Right ventricle myocardium superior (tissue), 1 donor: Measurements from ENCODE around the gene SNRPD1. TPM values are rescaled to one million over a fixed set of nuclear protein-coding genes. Genes with fewer than 3 reads are reported as not detected.
"Not testable (repeated sequence)": the region's sequence is repeated elsewhere in the genome, so short reads cannot be mapped to it uniquely, and the experiment has no call there.

ENCODE experiments used
- ATAC-seq: fragments of 200-7000 bp; cut with Tn5 transposase; one replicate; pipeline ENCODE4 v1.9.1; 2020; ENCODE audit warnings: mild to moderate bottlenecking; ENCODE audit not compliant: poor library complexity
- DNase-seq: peaks from one replicate; pipeline ENCODE4 v3.0.0-alpha.2; 2020
- intact Hi-C: fragments of 100-400 bp; cut with DNase I; formaldehyde crosslinking; loops from one replicate; pipeline ENCODE4 v1.11.2; 2022
- long read RNA-seq: library from polyadenylated mRNA; unstranded; transcript quantifications from one replicate; pipeline ENCODE4 v2.0.0, GENCODE V29; 2021
- total RNA-seq: library from RNA; stranded (reverse); fragmentation: NEBNext Ultra II Directional; extraction: Animal tissue kit (Norgen Biotek cat#: 25700); gene quantifications from one replicate; pipeline ENCODE4 v1.2.1, GENCODE V29; 2021
- donor health status: DM: no; HTN: yes; CAD: no; lungs with severe emphysema.

SNRPD1 gene
- 24.7 TPM for total RNA-seq
- long read RNA-seq, full-length matches to known transcripts: 22 of 24 reads
- long read RNA-seq, partial matches to known transcripts: 0 of 24 reads
- long read RNA-seq, other reads (novel, unspliced or antisense): 2 of 24 reads

GRCh38 chr18:21612125-21613039 is at the start of gene SNRPD1:
SNRPD1 (plus strand) TSS chr18:21612314; CDS start chr18:21612430, 116 bp downstream.
- peak; percentile 94 for DNase-seq
- ATAC-seq: peak; percentile 100
- intact Hi-C loops: no loop called here

- intact Hi-C loops: no loop called here
- ATAC-seq: no peak
Observed at GRCh38 chr18:21571772-21572171, 40.3 kb upstream of the SNRPD1 start.

GRCh38 chr18:21575656-21576055 is 36.5 kb upstream of the SNRPD1 start:
- ATAC-seq (no peak), DNase-seq (no peak)
- intact Hi-C loops: no loop called here

More at GRCh38 chr18:21571772-21572171, 40.3 kb upstream of the SNRPD1 start:
- no peak for DNase-seq

- no peak for DNase-seq
Observed at GRCh38 chr18:21584391-21584790, 27.7 kb upstream of the SNRPD1 start.

GRCh38 chr18:21592361-21592760 is 19.8 kb upstream of the SNRPD1 start:
- ATAC-seq, intact Hi-C loops, DNase-seq: not testable (repeated sequence)

More at GRCh38 chr18:21584391-21584790, 27.7 kb upstream of the SNRPD1 start:
- no peak for ATAC-seq
- intact Hi-C loops: no loop called here

- ATAC-seq (no peak), DNase-seq (no peak)
- intact Hi-C loops: no loop called here
Observed at GRCh38 chr18:21593540-21594257, 18.4 kb upstream of the SNRPD1 start.

GRCh38 chr18:21597620-21598019 is 14.5 kb upstream of the SNRPD1 start:
- intact Hi-C loops: no loop called here
- ATAC-seq (no peak), DNase-seq (no peak)

- DNase-seq: no peak
- intact Hi-C loops: no loop called here
Observed at GRCh38 chr18:21598726-21599584, 13.2 kb upstream of the SNRPD1 start.

GRCh38 chr18:21599585-21600525 is 12.3 kb upstream of the SNRPD1 start:
- DNase-seq: peak; percentile 74
- intact Hi-C loops: no loop called here

More at GRCh38 chr18:21598726-21599584, 13.2 kb upstream of the SNRPD1 start:
- ATAC-seq: no peak

GRCh38 chr18:21600526-21601410 is 11.3 kb upstream of the SNRPD1 start, which contains the start of gene ESCO1:
ESCO1 (minus strand) TSS chr18:21600704; CDS start chr18:21574843, 25,861 bp downstream.
- ATAC-seq: peak; percentile 95
- intact Hi-C loops: no loop called here

More at GRCh38 chr18:21599585-21600525, 12.3 kb upstream of the SNRPD1 start:
- ATAC-seq: peak; percentile 76

GRCh38 chr18:21602299-21602587 is 9.9 kb upstream of the SNRPD1 start:
- DNase-seq (no peak), ATAC-seq (no peak)
- intact Hi-C loops: no loop called here

More at GRCh38 chr18:21600526-21601410, 11.3 kb upstream of the SNRPD1 start, which contains the start of gene ESCO1:
- DNase-seq: peak; percentile 97

GRCh38 chr18:21604671-21605070 is 7.4 kb upstream of the SNRPD1 start:
- intact Hi-C loops: no loop called here
- no peak for DNase-seq
- no peak for ATAC-seq

- ATAC-seq: no peak
- DNase-seq: no peak
- intact Hi-C loops: no loop called here
Observed at GRCh38 chr18:21605213-21605612, 6.9 kb upstream of the SNRPD1 start.

- DNase-seq, ATAC-seq, intact Hi-C loops: not testable (repeated sequence)
Observed at GRCh38 chr18:21611401-21612124, 551 bp upstream of the SNRPD1 start.

GRCh38 chr18:21621640-21622039 is 9.5 kb downstream of the SNRPD1 start:
- DNase-seq, intact Hi-C loops: not testable (repeated sequence)
- peak; percentile 53 for ATAC-seq
